OCI-M2 (cell line): ENCODE measurements around the gene SELENOI.

Experiments
- DNase-seq: peaks from one replicate; lab custom pipeline; 2025; ENCODE audit not compliant: unreplicated experiment; lab: John Stamatoyannopoulos, UW

The SELENOI gene

GRCh38 chr2:26409785-26410184 is 63.8 kb downstream of the SELENOI start:
- no peak for DNase-seq

- DNase-seq: no peak
These were observed 64.9 kb downstream of the SELENOI start for GRCh38 chr2:26410764-26411243.

GRCh38 chr2:26411419-26411818 is 65.5 kb downstream of the SELENOI start:
- no peak for DNase-seq

GRCh38 chr2:26412091-26412673 is 66.2 kb downstream of the SELENOI start:
- DNase-seq: peak; percentile 23

- DNase-seq: no peak
These were observed 68.4 kb downstream of the SELENOI start for GRCh38 chr2:26414311-26414710.

- DNase-seq: no peak
These were observed 76.0 kb downstream of the SELENOI start for GRCh38 chr2:26421961-26422360.

- no peak for DNase-seq
These were observed 77.1 kb downstream of the SELENOI start for GRCh38 chr2:26422947-26423629.

GRCh38 chr2:26423750-26424149 is 77.8 kb downstream of the SELENOI start:
- DNase-seq: no peak

GRCh38 chr2:26424221-26424620 is 78.3 kb downstream of the SELENOI start:
- DNase-seq: no peak

GRCh38 chr2:26428846-26429245 is 82.9 kb downstream of the SELENOI start:
- no peak for DNase-seq

GRCh38 chr2:26429779-26430578 is 84.0 kb downstream of the SELENOI start:
- no peak for DNase-seq

GRCh38 chr2:26430826-26431225 is 84.9 kb downstream of the SELENOI start:
- no peak for DNase-seq

- no peak for DNase-seq
These were observed 86.4 kb downstream of the SELENOI start for GRCh38 chr2:26432363-26432762.

- no peak for DNase-seq
These were observed 86.9 kb downstream of the SELENOI start for GRCh38 chr2:26432859-26433258.

- no peak for DNase-seq
These were observed 89.2 kb downstream of the SELENOI start for GRCh38 chr2:26435106-26435505.

- no peak for DNase-seq
These were observed 92.6 kb downstream of the SELENOI start for GRCh38 chr2:26438526-26438925.

- DNase-seq: no peak
These were observed 93.0 kb downstream of the SELENOI start for GRCh38 chr2:26438926-26439325.

- no peak for DNase-seq
These were observed 96.4 kb downstream of the SELENOI start for GRCh38 chr2:26442301-26442700.

- DNase-seq: no peak
These were observed 96.8 kb downstream of the SELENOI start for GRCh38 chr2:26442707-26443106.

- DNase-seq: no peak
These were observed 98.3 kb downstream of the SELENOI start for GRCh38 chr2:26444236-26444635.
